ENCODE results near the gene ESPN. TPM values are rescaled to one million over a fixed set of nuclear protein-coding genes. Genes with fewer than 3 reads are reported as not detected.

Gene ESPN
- polyA plus RNA-seq, 1 donor (not counting 4 experiments of a cell fraction or from before 2014, with no cell fraction given) = 0.47 TPM

- Histone ChIP-seq H3K4me2 (ENCODE audit: control insufficient read depth, extremely low read depth, insufficient read depth, low read depth, low read length) (peak overlapping the region; percentile 73), H3K9ac (ENCODE audit: control insufficient read depth, extremely low read depth, insufficient read depth, low read length) (peak overlapping the region; percentile 58), H3K9me1 (ENCODE audit: control insufficient read depth, extremely low read depth, insufficient read depth, low read length) (no peaks in the 10 kb centered on the region), H3K9me3 (ENCODE audit: control insufficient read depth, low read depth, low read length) (no peaks in the 10 kb centered on the region), H3K27me3 (ENCODE audit: control insufficient read depth, extremely low read depth, insufficient read depth, low read length) (peaks cover 18% of the 10 kb centered on the region), H3K4me1 (ENCODE audit: control insufficient read depth, extremely low read depth, insufficient read depth, low read length) (peaks cover 63% of the 10 kb centered on the region), H3K79me2 (ENCODE audit: control insufficient read depth, insufficient read depth, low read length) (peaks cover 7% of the 10 kb centered on the region), H3K27ac (ENCODE audit: control insufficient read depth, insufficient read depth, low read length) (no peak overlapping the region), H4K20me1 (ENCODE audit: control insufficient read depth, extremely low read depth, insufficient read depth, low read length) (no peaks in the 10 kb centered on the region), H3K36me3 (ENCODE audit: control insufficient read depth in 2 of 2, extremely low read depth in 1 of 2, insufficient read depth in 2 of 2, low read length in 2 of 2) (no peaks in the 10 kb centered on the region), H2AFZ (ENCODE audit: control insufficient read depth, low read length) (peak overlapping the region; percentile 60), H3K4me3 (ENCODE audit: control insufficient read depth in 2 of 3, extremely low read depth in 1 of 3, insufficient read depth in 2 of 3, low read depth in 1 of 3, low read length in 3 of 3) (peak overlapping the region in 1 of 3 experiments; percentile 46)
- FAIRE-seq (peak; percentile 78), DNase-seq (ENCODE audit: low read depth, low spot score) (no peak)
- TF ChIP-seq, protein P1, sequence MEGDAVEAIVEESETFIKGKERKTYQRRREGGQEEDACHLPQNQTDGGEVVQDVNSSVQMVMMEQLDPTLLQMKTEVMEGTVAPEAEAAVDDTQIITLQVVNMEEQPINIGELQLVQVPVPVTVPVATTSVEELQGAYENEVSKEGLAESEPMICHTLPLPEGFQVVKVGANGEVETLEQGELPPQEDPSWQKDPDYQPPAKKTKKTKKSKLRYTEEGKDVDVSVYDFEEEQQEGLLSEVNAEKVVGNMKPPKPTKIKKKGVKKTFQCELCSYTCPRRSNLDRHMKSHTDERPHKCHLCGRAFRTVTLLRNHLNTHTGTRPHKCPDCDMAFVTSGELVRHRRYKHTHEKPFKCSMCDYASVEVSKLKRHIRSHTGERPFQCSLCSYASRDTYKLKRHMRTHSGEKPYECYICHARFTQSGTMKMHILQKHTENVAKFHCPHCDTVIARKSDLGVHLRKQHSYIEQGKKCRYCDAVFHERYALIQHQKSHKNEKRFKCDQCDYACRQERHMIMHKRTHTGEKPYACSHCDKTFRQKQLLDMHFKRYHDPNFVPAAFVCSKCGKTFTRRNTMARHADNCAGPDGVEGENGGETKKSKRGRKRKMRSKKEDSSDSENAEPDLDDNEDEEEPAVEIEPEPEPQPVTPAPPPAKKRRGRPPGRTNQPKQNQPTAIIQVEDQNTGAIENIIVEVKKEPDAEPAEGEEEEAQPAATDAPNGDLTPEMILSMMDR (optimal IDR thresholded peaks at IDR 0.05 in 1 of 3, IDR thresholded peaks at IDR 0.05 in 1 of 3, conservative IDR thresholded peaks at IDR 0.05 in 1 of 3; ENCODE audit: extremely low read depth in 1 of 3, insufficient read depth in 2 of 3, low read length in 3 of 3) = peak; percentile 89 to 97 (median 94)
- no peak for TF ChIP-seq EZH2 (IDR thresholded peaks at IDR 0.05; ENCODE audit: low read length)
- dilution Hi-C loops (cut with MboI; ENCODE audit: extremely low pct_ligation_motif_present, low sequenced_read_pairs) = no loop called here
Measured at GRCh38 chr1:6423321-6423999, 1.1 kb upstream of the ESPN start.

GRCh38 chr1:6424000-6424565, 493 bp upstream of the ESPN start:
- H3K9me3 ChIP-seq (ENCODE audit: control insufficient read depth, low read depth, low read length) = no peaks in the 10 kb centered on the region
- peaks cover 60% of the 10 kb centered on the region for H3K4me1 ChIP-seq (ENCODE audit: control insufficient read depth, extremely low read depth, insufficient read depth, low read length)
- TF ChIP-seq, protein P1 (optimal IDR thresholded peaks at IDR 0.05 in 1 of 3, IDR thresholded peaks at IDR 0.05 in 1 of 3, conservative IDR thresholded peaks at IDR 0.05 in 1 of 3; ENCODE audit: extremely low read depth in 1 of 3, insufficient read depth in 2 of 3, low read length in 3 of 3) = peak in 2 of 3 experiments; percentile 11 to 12
- peak; percentile 30 for TF ChIP-seq EZH2 (IDR thresholded peaks at IDR 0.05; ENCODE audit: low read length)
- no peaks in the 10 kb centered on the region for H4K20me1 ChIP-seq (ENCODE audit: control insufficient read depth, extremely low read depth, insufficient read depth, low read length)
- no peaks in the 10 kb centered on the region for H3K36me3 ChIP-seq (ENCODE audit: control insufficient read depth in 2 of 2, extremely low read depth in 1 of 2, insufficient read depth in 2 of 2, low read length in 2 of 2)
- peak overlapping the region; percentile 73 for H3K4me2 ChIP-seq (ENCODE audit: control insufficient read depth, extremely low read depth, insufficient read depth, low read depth, low read length)
- dilution Hi-C loops (cut with MboI; ENCODE audit: extremely low pct_ligation_motif_present, low sequenced_read_pairs) = no loop called here
- peak overlapping the region; percentile 60 for H2AFZ ChIP-seq (ENCODE audit: control insufficient read depth, low read length)
- peak overlapping the region in 1 of 3 experiments; percentile 46 for H3K4me3 ChIP-seq (ENCODE audit: control insufficient read depth in 2 of 3, extremely low read depth in 1 of 3, insufficient read depth in 2 of 3, low read depth in 1 of 3, low read length in 3 of 3)
- no peak for FAIRE-seq
- H3K9me1 ChIP-seq (ENCODE audit: control insufficient read depth, extremely low read depth, insufficient read depth, low read length) = no peaks in the 10 kb centered on the region
- no peak for DNase-seq (ENCODE audit: low read depth, low spot score)
- H3K27ac ChIP-seq (ENCODE audit: control insufficient read depth, insufficient read depth, low read length) = no peak overlapping the region
- peak overlapping the region; percentile 58 for H3K9ac ChIP-seq (ENCODE audit: control insufficient read depth, extremely low read depth, insufficient read depth, low read length)
- peaks cover 18% of the 10 kb centered on the region for H3K27me3 ChIP-seq (ENCODE audit: control insufficient read depth, extremely low read depth, insufficient read depth, low read length)
- H3K79me2 ChIP-seq (ENCODE audit: control insufficient read depth, insufficient read depth, low read length) = peaks cover 2% of the 10 kb centered on the region
